Measurements from ENCODE around the gene CYBA. TPM values are rescaled to one million over a fixed set of nuclear protein-coding genes. Genes with fewer than 3 reads are reported as not detected.

The CYBA gene
- total and polyA plus RNA-seq, 2 of the 4 experiments (the other 2 are of a cell fraction) = 65.6 to 169 TPM

GRCh38 chr16:88659160-88659559 is 8.3 kb upstream of the CYBA start:
- BruUV-seq (replicated peaks) = no TSS peak
- Histone ChIP-seq H2BK20ac (ENCODE audit: low read depth, low read length) (no peak overlapping the region), H3K9me3 (ENCODE audit: control insufficient read depth, insufficient read depth, low read length) (no peaks in the 10 kb centered on the region), H2BK15ac (ENCODE audit: low read depth, low read length) (no peak overlapping the region), H3K4ac (ENCODE audit: low read depth, low read length) (no peak overlapping the region), H3K9me1 (ENCODE audit: insufficient read depth, low read length) (no peaks in the 10 kb centered on the region), H3K4me1 (ENCODE audit: control insufficient read depth, insufficient read depth, low read length) (no peaks in the 10 kb centered on the region), H2AK9ac (replicated peaks; ENCODE audit: low read depth, low read length, poor library complexity) (no peak overlapping the region), H4K5ac (ENCODE audit: low read depth, low read length) (no peak overlapping the region), H3K27me3 (ENCODE audit: control insufficient read depth, insufficient read depth, low read length) (no peaks in the 10 kb centered on the region), H3K4me3 (ENCODE audit: insufficient read depth, low read depth, low read length) (no peak overlapping the region), H2AFZ (replicated peaks; ENCODE audit: low read length, poor library complexity) (no peak overlapping the region), H2BK5ac (ENCODE audit: low read depth, low read length, poor library complexity, severe bottlenecking) (no peak overlapping the region), H4K8ac (ENCODE audit: low read depth in 2 of 2, low read length in 2 of 2) (no peak overlapping the region), H3K23ac (ENCODE audit: low read depth, low read length) (no peak overlapping the region), H3K36me3 (ENCODE audit: control insufficient read depth, insufficient read depth, low read length) (peaks cover 13% of the 10 kb centered on the region), H3K9ac (ENCODE audit: low read depth, low read length) (no peak overlapping the region), H3K56ac (ENCODE audit: extremely low read depth, insufficient read depth, low read length) (no peak overlapping the region), H4K91ac (ENCODE audit: insufficient read depth, low read depth, low read length) (no peak overlapping the region), H3K27ac (ENCODE audit: insufficient read depth, low read length) (no peak overlapping the region), H2AK5ac (ENCODE audit: low read depth, low read length) (no peak overlapping the region), H3K14ac (replicated peaks; ENCODE audit: low read depth, low read length) (no peak overlapping the region), H3K79me1 (ENCODE audit: low read depth in 1 of 2, low read length in 2 of 2) (peaks cover 10 to 41% of the 10 kb centered on the region in 2 experiments), H4K20me1 (ENCODE audit: insufficient read depth, low read length) (0 out of 2 replicates have a peak, but pooled peaks cover 5% of the 10 kb centered on the region), H3K4me2 (ENCODE audit: low read depth, low read length) (no peak overlapping the region), H3K18ac (ENCODE audit: low read depth, low read length) (no peak overlapping the region), H2BK120ac (ENCODE audit: low read depth, low read length) (no peak overlapping the region)
- ATAC-seq (ENCODE audit: low read depth) (no peak), DNase-seq (no peak)
- intact Hi-C loops (cut with micrococcal nuclease) = no loop called here
- 93% methylated on average over 22 of the region's 25 CpGs; no CpG with 5 or more reads in 1 of the 2 experiments for WGBS, 2 experiments (ENCODE audit: extremely low coverage in 2 of 2, insufficient read length in 1 of 2)
- in situ Hi-C loops (cut with MboI; ENCODE audit: low sequenced_read_pairs) = no loop called here
- POLR2A ChIA-PET (ENCODE audit: unreplicated experiment) = no interaction called here
- CTCF ChIA-PET = no interaction called here
- TF ChIP-seq RAD21 (IDR thresholded peaks at IDR 0.05; ENCODE audit: low read length) = no peak
- TF ChIP-seq CTCF (conservative IDR thresholded peaks at IDR 0.05; ENCODE audit: low read depth, low read length) = no peak
- no peak for TF ChIP-seq POLR2A (IDR thresholded peaks at IDR 0.05; ENCODE audit: low read depth, low read length)
- no peak for TF ChIP-seq ELK1 (IDR thresholded peaks at IDR 0.05; ENCODE audit: borderline replicate concordance, low read depth, low read length)
- no peak for TF ChIP-seq CHD1 (IDR thresholded peaks at IDR 0.05; ENCODE audit: low read depth, low read length)
- TF ChIP-seq BHLHE40 (IDR thresholded peaks at IDR 0.05; ENCODE audit: low read depth, low read length) = no peak
- no peak for TF ChIP-seq SMC3 (IDR thresholded peaks at IDR 0.05; ENCODE audit: low read depth, low read length)
- no peak for TF ChIP-seq FOS (IDR thresholded peaks at IDR 0.05; ENCODE audit: low read depth, low read length)
- no peak for TF ChIP-seq MAZ (IDR thresholded peaks at IDR 0.05; ENCODE audit: borderline replicate concordance, low read depth, low read length)
- TF ChIP-seq MAFK (IDR thresholded peaks at IDR 0.05; ENCODE audit: low read depth, low read length) = no peak
- no peak for TF ChIP-seq RFX5 (IDR thresholded peaks at IDR 0.05; ENCODE audit: low read depth, low read length)
- TF ChIP-seq USF2 (IDR thresholded peaks at IDR 0.05; ENCODE audit: low read depth, low read length) = no peak
- no peak for TF ChIP-seq RCOR1 (IDR thresholded peaks at IDR 0.05; ENCODE audit: insufficient replicate concordance, low read length)
- TF ChIP-seq MXI1 (IDR thresholded peaks at IDR 0.05; ENCODE audit: borderline replicate concordance, low read depth, low read length) = no peak
- no peak for TF ChIP-seq NFE2L2 (IDR thresholded peaks at IDR 0.05; ENCODE audit: low read depth, low read length)
- no peak for TF ChIP-seq CEBPB (IDR thresholded peaks at IDR 0.05; ENCODE audit: low read depth, low read length)
- dilution Hi-C loops (cut with HindIII; ENCODE audit: low sequenced_read_pairs, unreplicated experiment) = no loop called here

Measured in IMR-90 (cell line).